Stimulated activated CD8-positive, alpha-beta memory T cell treated with anti-CD3 and anti-CD28 coated beads, Interleukin-4, amount 100 ng/mL, for 1 hour (primary cell): ENCODE measurements around the gene YTHDF1.
"Not testable (repeated sequence)": the region's sequence is repeated elsewhere in the genome, so short reads cannot be mapped to it uniquely, and the experiment has no call there.

Experiments
- DNase-seq, 2 donors: peaks; one replicate each; pipeline ENCODE4 v3.0.0-alpha.2; 2020; ENCODE audit warnings: low read depth in 2 of 2, low spot score in 1 of 2

The YTHDF1 gene

GRCh38 chr20:63158845-63159244 is 57.1 kb downstream of the YTHDF1 start:
- DNase-seq = no peak

GRCh38 chr20:63158352-63158751 is 57.6 kb downstream of the YTHDF1 start:
- no peak for DNase-seq

DNA sequence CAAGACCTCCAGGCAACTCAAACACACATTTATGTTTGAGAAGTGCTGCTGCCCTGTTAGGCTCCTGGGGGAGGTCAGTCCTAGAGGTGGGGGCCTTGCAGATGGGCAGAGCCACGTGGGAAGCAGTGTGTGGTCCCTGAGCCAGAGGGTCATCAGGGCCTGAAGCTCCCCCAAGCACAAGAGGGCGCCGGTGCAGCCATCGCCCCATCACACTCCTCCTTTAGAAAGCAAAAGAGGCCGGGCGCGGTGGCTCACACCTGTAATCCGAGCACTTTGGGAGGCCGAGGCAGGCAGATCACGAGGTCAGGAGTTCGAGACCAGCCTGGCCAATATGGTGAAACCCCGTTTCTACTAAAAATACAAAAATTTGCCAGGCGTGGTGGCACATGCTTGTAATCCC is 58.5 kb downstream of the YTHDF1 start:
- DNase-seq = not testable (repeated sequence)

- DNase-seq = no peak
These were observed 59.7 kb downstream of the YTHDF1 start for GRCh38 chr20:63156221-63156671.

DNA sequence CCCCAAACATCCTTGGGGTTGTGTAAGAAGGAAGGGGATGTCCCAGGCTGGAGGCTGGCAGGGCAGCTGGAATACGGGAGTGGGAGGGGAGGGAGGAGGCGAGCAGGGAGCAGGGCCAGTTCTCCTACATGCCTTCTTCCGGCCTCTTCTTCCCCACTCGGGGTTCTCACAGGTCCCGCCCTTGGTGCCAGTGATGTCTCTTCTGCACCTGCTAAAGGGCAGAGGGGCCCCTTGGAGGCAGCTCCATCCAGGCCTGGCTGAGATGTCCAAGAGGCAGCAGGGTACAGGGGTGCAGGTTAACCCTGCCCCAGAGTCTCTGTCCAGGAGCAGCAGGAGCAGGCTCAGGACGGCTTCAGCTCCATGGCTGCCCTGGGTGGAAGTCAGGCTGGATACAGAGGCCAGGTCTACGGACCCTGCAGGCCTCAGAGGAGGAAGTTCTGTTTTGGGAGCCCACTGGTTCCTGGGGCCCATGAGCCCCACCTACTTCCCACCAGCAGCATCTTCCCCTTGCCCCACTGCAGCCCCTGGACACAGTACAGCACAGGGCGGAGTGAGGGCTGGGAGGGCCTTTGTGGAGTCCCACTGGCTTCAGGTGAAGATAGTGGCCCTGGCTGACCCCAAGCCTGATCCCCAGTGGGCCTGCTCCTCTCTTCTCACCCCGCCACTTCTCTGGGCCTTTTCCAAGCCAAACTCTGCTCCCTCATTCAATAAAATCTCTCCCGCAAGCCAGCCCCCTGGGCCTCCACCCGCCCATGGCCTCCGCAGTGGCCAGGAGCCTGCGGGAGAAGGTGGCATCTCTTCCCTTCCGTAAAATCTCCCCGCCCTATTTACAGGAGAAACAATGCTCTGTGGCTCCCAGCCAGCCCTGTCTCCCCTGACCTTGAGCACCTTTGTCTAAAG is 60.4 kb downstream of the YTHDF1 start:
- no peak for DNase-seq

- no peak for DNase-seq
These were observed 61.5 kb downstream of the YTHDF1 start for GRCh38 chr20:63154395-63154794.

DNA sequence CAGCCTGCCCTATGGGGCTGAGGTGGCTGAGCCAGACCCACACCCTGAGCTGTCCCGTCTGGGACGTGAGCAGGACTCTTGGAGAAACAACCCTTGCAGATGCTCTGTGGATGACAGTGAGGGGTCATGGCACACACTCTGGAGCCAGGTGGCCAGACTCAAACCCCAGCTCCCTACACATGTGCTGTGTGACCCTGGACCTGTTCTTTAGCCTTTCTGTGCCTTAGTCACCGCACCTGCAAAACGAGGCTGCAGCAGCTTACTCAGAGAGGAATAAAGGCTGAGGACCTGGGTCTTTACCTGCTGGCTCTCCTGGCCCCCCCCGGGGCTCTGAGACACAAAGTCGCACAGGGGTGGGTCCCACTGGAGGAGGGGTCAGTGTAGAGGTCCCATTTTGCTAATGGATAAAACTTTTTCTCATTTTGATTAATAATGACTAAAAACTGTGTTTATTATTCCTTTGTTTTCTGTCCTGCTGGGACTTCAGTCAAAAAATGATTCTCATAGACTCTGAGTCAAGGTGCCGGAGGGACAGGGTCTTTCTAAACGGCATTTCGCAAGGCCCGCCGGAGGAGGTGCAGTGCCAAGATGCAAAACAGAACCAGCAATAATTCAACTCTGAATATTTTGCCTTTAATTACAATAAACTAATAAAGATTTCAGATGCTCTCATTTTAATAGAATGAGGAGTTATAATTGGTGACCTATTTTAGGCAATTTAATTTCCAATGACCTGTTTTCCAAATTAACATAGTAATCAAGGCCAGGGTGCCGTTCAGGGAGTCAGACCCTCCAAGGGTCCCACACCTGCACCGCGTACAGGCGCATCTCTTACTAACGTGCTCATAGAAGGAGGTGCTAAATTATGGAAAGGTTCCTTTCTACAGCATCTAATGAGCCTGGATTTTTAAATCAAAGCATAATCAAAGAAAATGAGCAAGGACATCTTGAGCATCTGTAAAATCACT is 62.4 kb downstream of the YTHDF1 start:
- no peak for DNase-seq

DNA sequence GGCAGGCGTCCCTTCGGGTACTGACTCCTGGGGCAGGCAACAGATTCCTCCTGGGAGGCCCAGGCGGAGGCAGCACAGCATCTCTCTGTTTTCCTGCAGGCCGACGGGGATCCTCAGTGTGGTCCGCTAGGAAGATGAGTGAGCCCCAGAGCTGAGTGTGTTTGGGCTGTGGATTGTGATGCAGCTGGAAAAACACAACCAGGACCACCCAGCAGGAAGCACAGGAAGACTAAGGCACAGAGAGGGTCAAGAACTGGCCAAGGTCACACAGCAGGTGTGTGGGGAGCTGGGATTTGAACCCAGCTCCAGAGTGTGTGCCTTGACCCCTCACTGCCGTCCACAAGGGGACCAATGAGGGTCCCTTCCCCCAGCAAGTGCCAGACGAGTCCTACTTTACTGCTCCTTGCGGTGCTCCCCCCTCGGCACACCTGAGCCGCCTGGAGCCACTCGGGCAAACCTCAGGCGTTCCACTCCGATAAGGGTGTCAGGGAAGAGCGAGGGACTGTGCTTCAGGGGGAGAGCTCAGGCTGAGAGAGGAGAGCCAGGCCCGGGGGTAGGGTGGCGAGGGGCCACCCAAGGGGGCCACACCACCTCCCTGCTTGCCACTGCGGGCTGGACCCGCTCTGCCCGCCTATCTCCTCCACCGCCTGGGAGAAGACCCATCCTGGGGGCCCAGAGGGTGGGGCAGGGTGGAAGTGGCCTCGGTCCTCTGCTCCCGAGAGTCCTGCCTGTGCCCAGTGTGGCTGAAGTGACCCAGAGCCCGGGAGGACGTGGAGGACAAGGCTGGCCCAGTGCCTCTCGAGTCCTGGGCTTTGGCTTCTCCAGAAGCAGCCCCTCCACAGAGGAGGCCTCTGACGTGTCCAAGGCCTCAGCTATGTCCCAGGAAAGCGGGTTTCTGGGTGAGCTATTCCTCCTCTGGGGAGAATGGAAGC is 63.3 kb downstream of the YTHDF1 start:
- no peak for DNase-seq

DNA sequence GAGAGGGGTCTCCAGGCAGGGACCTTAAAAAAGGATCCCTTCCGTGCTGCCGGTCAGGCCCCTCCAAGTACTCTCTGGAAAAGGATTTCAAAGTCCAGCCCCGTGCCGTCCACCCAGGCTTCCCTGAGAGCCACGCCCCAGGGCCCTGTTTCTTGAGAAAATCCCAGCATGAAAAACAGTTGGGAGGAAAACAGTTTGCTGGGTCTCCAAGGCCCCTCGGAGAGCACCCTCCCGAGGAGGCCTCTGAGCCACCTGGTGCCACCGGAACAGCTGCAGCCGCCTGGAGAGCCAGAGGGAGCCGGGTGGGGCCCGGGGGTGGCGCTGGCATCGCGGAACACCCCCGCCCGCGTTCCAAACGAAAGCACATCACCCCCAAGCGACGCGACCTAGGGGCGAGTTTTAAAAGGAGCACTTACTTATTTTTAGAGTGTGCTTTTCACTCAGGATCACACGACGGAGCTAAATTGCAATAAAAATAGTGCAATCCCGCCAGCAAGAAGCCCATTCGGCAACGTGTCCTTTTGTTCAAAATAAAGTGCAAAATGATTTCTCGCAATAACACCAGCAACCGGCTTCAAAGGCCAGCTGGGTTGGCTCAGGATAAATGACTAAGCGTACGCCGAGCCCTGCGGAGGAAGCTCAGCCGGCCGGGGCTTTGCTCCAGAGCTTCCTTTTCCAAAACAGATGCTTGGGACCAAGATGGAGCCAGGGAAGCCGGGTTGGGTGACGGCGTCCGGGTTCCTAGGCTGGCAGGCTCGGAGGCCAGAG is 64.2 kb downstream of the YTHDF1 start:
- DNase-seq = no peak

GRCh38 chr20:63150911-63151531 is 64.9 kb downstream of the YTHDF1 start:
- DNase-seq = no peak

GRCh38 chr20:63150391-63150898 is 65.5 kb downstream of the YTHDF1 start:
- DNase-seq = no peak

DNA sequence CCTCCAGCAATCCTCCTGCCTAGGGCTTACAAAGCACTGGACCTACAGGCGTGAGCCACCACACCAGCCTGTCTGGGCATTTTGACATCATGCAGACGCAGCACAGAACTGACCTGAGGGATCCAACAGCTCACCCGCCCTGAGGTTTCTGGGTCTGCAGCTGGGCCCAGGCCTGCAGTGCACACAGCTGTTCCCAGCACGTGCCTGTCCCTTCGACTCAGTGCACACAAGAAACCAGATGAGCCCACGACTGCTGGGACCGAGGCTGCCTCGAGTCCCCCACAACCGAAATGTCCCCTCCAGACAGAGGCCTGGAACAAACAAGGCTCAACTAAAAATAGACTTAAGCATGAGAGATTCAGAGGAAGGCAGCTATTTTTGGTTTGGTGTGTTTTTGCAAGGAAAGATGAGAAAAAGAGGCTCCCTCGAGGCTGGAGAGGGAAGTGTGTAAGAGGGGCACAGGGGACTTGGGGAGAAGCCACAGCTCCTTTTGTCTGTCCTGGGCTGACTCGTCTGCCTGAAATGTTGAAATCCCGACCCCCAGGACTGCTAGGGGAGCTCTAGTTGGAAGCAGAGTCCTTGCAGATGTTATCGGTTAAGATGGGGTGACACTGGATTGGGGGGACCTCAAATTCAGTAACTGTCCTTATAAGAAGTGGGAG is 66.3 kb downstream of the YTHDF1 start:
- no peak for DNase-seq

DNA sequence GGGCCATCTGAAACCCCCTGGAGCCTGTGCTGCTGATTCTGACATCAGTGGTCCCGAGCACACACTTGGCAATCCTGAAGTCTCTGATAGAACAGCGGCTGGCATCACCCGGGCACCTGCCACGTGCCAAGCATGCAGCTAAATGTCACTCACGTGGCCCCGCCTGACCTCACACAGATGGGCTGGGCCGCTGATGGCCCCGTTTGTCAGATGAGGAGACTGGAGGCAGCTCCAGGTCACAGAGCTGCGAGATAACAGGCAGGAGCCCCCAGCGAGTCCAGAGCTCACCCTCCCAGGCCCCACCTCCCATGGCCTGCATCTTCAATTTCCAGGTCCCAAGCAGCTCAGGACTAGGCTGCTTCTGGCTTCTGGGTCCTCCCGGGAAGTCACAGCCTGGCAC is 67.2 kb downstream of the YTHDF1 start:
- DNase-seq = no peak

- DNase-seq = no peak
These were observed 68.4 kb downstream of the YTHDF1 start for GRCh38 chr20:63147532-63147931.
